Heart left ventricle (tissue), 13 donors: ENCODE results near the gene PDE9A.

Experiments used
- POLR2A ChIP-seq, 2 donors: fragments of 450-650 bp; IDR thresholded peaks; one replicate each; pipeline ENCODE4 v1.6.1; 2017; ENCODE audit warnings: antibody characterized with exemption in 2 of 2, mild to moderate bottlenecking in 2 of 2, moderate library complexity in 2 of 2
- TF ChIP-seq, protein P1 (sequence below), 12 donors: fragments of 200-600 bp; sonication (generic) in 4 of 12; IDR thresholded peaks; one replicate each; pipeline versions ENCODE4 v1.5.0 to v1.8.0; 2018 to 2022; ENCODE audit warnings: antibody characterized with exemption in 12 of 12, mild to moderate bottlenecking in 5 of 12
- donor health status: ischemic (EF 13 %, LVEDD 7.1; RV severe dilation, severe dysfunction).
- donor health status: DM: no; HTN: yes; CAD: no.
- donor health status: DM: no; HTN: no; CAD: no.
- donor health status: ischemic (EF 25% LVEDD 6.9; RV normal size, moderate dysfunction).
- donor health status: ischemic (EF 25% LVEDD 5.7; RV mildly dilated, moderate dysfunction).
- donor health status: ischemic (EF 35%, LVEDD 5.7; RV mildly dilated, moderate dysfunction).
- donor health status: nonischemic (EF 11% LVEDD 7.7; RV severe dilation, severe dysfunction).
- donor health status: DM: yes; HTN: yes; CAD: no.
- donor health status: PGD.
- donor health status: ischemic (EF 29% LVEDD 5.4; RV normal size, mild dysfunction).
- donor health status: nonischemic (EF 23%, LVEDD 6.1; RV moderate dilation, normal function).

DNA sequence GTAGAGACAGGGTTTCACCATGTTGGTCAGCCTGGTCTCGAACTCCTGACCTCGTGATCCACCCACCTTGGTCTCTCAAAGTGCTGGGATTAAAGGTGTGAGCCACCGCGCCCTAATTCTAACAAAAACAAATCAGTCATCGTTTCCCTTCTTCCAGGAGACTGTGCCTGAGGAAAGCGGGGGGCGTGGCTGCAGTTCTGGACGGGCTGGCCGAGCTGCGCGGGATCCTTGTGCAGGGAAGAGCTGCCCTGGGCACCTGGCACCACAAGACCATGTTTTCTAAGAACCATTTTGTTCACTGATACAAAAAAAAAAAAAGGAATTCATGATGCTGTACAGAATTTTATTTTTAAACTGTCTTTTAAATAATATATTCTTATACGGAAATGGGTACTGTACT, 121.7 kb downstream of the PDE9A start:
- TF ChIP-seq, protein P1, sequence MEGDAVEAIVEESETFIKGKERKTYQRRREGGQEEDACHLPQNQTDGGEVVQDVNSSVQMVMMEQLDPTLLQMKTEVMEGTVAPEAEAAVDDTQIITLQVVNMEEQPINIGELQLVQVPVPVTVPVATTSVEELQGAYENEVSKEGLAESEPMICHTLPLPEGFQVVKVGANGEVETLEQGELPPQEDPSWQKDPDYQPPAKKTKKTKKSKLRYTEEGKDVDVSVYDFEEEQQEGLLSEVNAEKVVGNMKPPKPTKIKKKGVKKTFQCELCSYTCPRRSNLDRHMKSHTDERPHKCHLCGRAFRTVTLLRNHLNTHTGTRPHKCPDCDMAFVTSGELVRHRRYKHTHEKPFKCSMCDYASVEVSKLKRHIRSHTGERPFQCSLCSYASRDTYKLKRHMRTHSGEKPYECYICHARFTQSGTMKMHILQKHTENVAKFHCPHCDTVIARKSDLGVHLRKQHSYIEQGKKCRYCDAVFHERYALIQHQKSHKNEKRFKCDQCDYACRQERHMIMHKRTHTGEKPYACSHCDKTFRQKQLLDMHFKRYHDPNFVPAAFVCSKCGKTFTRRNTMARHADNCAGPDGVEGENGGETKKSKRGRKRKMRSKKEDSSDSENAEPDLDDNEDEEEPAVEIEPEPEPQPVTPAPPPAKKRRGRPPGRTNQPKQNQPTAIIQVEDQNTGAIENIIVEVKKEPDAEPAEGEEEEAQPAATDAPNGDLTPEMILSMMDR (IDR thresholded peaks at IDR 0.05), result no peak
- no peak for TF ChIP-seq POLR2A (IDR thresholded peaks at IDR 0.05)
